IMR-90 (cell line): Measurements from ENCODE around the gene LTO1. TPM values are rescaled to one million over a fixed set of nuclear protein-coding genes. Genes with fewer than 3 reads are reported as not detected.

Experiments used
- ATAC-seq: fragments of 200-7000 bp; cut with Tn5 transposase; 2 replicates; pipeline ENCODE4 v1.9.1; 2020; ENCODE audit warnings: low read depth, mild to moderate bottlenecking, moderate library complexity
- BruUV-seq: library from RNA; stranded (reverse); fragments of 400-500 nt; replicated peaks from 2 replicates; lab custom pipeline; 2021; lab: Mats Ljungman, UMichigan
- CTCF ChIA-PET: fragments of 300-600 bp; formaldehyde crosslinking; extraction: SDS; loops from one replicate; lab custom pipeline; 2021; ENCODE audit warnings: antibody characterized with exemption; lab: Yijun Ruan, JAX
- POLR2A ChIA-PET: fragments of 300-600 bp; sonication (Branson Sonifier 250); formaldehyde crosslinking; loops from one replicate; lab custom pipeline; 2022; ENCODE audit warnings: antibody characterized with exemption; ENCODE audit not compliant: unreplicated experiment; lab: Charles Lee
- DNase-seq: peaks from one replicate; pipeline ENCODE4 v3.0.0; 2013
- H2AFZ ChIP-seq: replicated peaks from 2 replicates; pipeline ENCODE3; 2013; ENCODE audit warnings: low read length, mild to moderate bottlenecking; ENCODE audit not compliant: poor library complexity
- H2AK5ac ChIP-seq: 2 replicates; pipeline ENCODE4 v1.6.1; 2013; ENCODE audit warnings: low read depth, low read length, inconsistent platforms
- H2AK9ac ChIP-seq: replicated peaks from 2 replicates; pipeline ENCODE3; 2013; ENCODE audit warnings: mild to moderate bottlenecking, low read depth, low read length, moderate library complexity; ENCODE audit not compliant: poor library complexity
- H2BK120ac ChIP-seq: 2 replicates; pipeline ENCODE4 v1.6.1; 2013; ENCODE audit warnings: low read depth, low read length, inconsistent platforms
- H2BK15ac ChIP-seq: 3 replicates; pipeline ENCODE4 v1.6.1; 2013; ENCODE audit warnings: low read depth, low read length, inconsistent platforms
- H2BK20ac ChIP-seq: 2 replicates; pipeline ENCODE4 v1.6.1; 2013; ENCODE audit warnings: low read depth, mild to moderate bottlenecking, inconsistent platforms, low read length, moderate library complexity
- H2BK5ac ChIP-seq: 2 replicates; pipeline ENCODE4 v1.6.1; 2013; ENCODE audit warnings: mild to moderate bottlenecking, low read depth, low read length, inconsistent platforms; ENCODE audit not compliant: poor library complexity, severe bottlenecking
- H3K14ac ChIP-seq: replicated peaks from 2 replicates; pipeline ENCODE4 v1.6.1; 2013; ENCODE audit warnings: low read depth, low read length, inconsistent platforms
- H3K18ac ChIP-seq: 2 replicates; pipeline ENCODE4 v1.6.1; 2013; ENCODE audit warnings: low read depth, low read length, control low read depth
- H3K23ac ChIP-seq: 2 replicates; pipeline ENCODE4 v1.6.1; 2013; ENCODE audit warnings: low read depth, low read length, inconsistent platforms
- H3K27ac ChIP-seq: 2 replicates; pipeline ENCODE4 v1.5.1; 2013; ENCODE audit warnings: mild to moderate bottlenecking, control low read depth, low read length; ENCODE audit not compliant: insufficient read depth
- H3K27me3 ChIP-seq: 2 replicates; pipeline ENCODE4 v1.6.1; 2013; ENCODE audit warnings: low read length; ENCODE audit not compliant: control insufficient read depth, insufficient read depth
- H3K36me3 ChIP-seq: 2 replicates; pipeline ENCODE4 v1.6.1; 2013; ENCODE audit warnings: low read length, mixed read lengths; ENCODE audit not compliant: control insufficient read depth, insufficient read depth
- H3K4ac ChIP-seq: 2 replicates; pipeline ENCODE4 v1.6.1; 2013; ENCODE audit warnings: low read depth, low read length, inconsistent platforms
- H3K4me1 ChIP-seq: 2 replicates; pipeline ENCODE4 v1.6.1; 2013; ENCODE audit warnings: low read length, mixed read lengths; ENCODE audit not compliant: control insufficient read depth, insufficient read depth
- H3K4me2 ChIP-seq: 2 replicates; pipeline ENCODE4 v1.6.1; 2013; ENCODE audit warnings: low read depth, mild to moderate bottlenecking, control low read depth, low read length, moderate library complexity
- H3K4me3 ChIP-seq: 2 replicates; pipeline ENCODE4 v1.5.1; 2013; ENCODE audit warnings: low read depth, mild to moderate bottlenecking, control low read depth, low read length, moderate library complexity; ENCODE audit not compliant: insufficient read depth
- H3K56ac ChIP-seq: 2 replicates; pipeline ENCODE4 v1.6.1; 2013; ENCODE audit warnings: low read length, inconsistent platforms; ENCODE audit not compliant: insufficient read depth; ENCODE audit errors: extremely low read depth
- H3K79me1 ChIP-seq, 2 experiments: 2 replicates each; pipeline ENCODE4 v1.6.1; 2013; ENCODE audit warnings: low read length in 2 of 2, inconsistent platforms in 1 of 2, low read depth in 1 of 2
- H3K9ac ChIP-seq: 2 replicates; pipeline ENCODE4 v1.6.1; 2013; ENCODE audit warnings: low read depth, low read length, control low read depth
- H3K9me1 ChIP-seq: 2 replicates; pipeline ENCODE4 v1.6.1; 2013; ENCODE audit warnings: low read length, inconsistent platforms; ENCODE audit not compliant: insufficient read depth
- H3K9me3 ChIP-seq: 2 replicates; pipeline ENCODE4 v1.6.1; 2013; ENCODE audit warnings: low read length; ENCODE audit not compliant: control insufficient read depth, insufficient read depth
- H4K20me1 ChIP-seq: 2 replicates; pipeline ENCODE4 v1.6.1; 2013; ENCODE audit warnings: low read length, inconsistent platforms; ENCODE audit not compliant: insufficient read depth
- H4K5ac ChIP-seq: 2 replicates; pipeline ENCODE4 v1.6.1; 2013; ENCODE audit warnings: mild to moderate bottlenecking, low read depth, low read length, control low read depth
- H4K8ac ChIP-seq, 2 experiments: 2 replicates each; pipeline ENCODE4 v1.6.1; 2013; ENCODE audit warnings: low read depth in 2 of 2, low read length in 2 of 2, control low read depth in 1 of 2, inconsistent platforms in 1 of 2
- H4K91ac ChIP-seq: 2 replicates; pipeline ENCODE4 v1.6.1; 2013; ENCODE audit warnings: low read depth, low read length, inconsistent platforms; ENCODE audit not compliant: insufficient read depth
- BHLHE40 ChIP-seq: fragments of 150-350 bp; IDR thresholded peaks from 2 replicates; pipeline ENCODE4 v1.6.1; 2016; ENCODE audit warnings: mild to moderate bottlenecking, low read depth, low read length
- CHD1 ChIP-seq: IDR thresholded peaks from 2 replicates; pipeline ENCODE4 v1.6.1; 2012; ENCODE audit warnings: low read depth, low read length, improper control_type of control experiment
- CTCF ChIP-seq: conservative IDR thresholded peaks from 2 replicates; pipeline ENCODE4 v1.5.1; 2012; ENCODE audit warnings: mild to moderate bottlenecking, low read depth, low read length, improper control_type of control experiment
- FOS ChIP-seq: fragments of 150-350 bp; IDR thresholded peaks from 2 replicates; pipeline ENCODE4 v1.6.1; 2016; ENCODE audit warnings: low read depth, low read length
- MAZ ChIP-seq: IDR thresholded peaks from 2 replicates; pipeline ENCODE4 v1.6.1; 2012; ENCODE audit warnings: low read depth, mild to moderate bottlenecking, low read length, improper control_type of control experiment, moderate library complexity, borderline replicate concordance
- MXI1 ChIP-seq: IDR thresholded peaks from 2 replicates; pipeline ENCODE4 v1.6.1; 2012; ENCODE audit warnings: low read depth, mild to moderate bottlenecking, low read length, moderate library complexity, borderline replicate concordance
- NFE2L2 ChIP-seq: fragments of 150-350 bp; IDR thresholded peaks from 2 replicates; pipeline ENCODE4 v1.6.1; 2016; ENCODE audit warnings: low read depth, mild to moderate bottlenecking, low read length
- RCOR1 ChIP-seq: IDR thresholded peaks from 2 replicates; pipeline ENCODE4 v1.6.1; 2012; ENCODE audit warnings: mild to moderate bottlenecking, low read length, improper control_type of control experiment; ENCODE audit not compliant: insufficient replicate concordance
- RFX5 ChIP-seq: IDR thresholded peaks from 2 replicates; pipeline ENCODE4 v1.8.0; 2012; ENCODE audit warnings: low read depth, mild to moderate bottlenecking, low read length, moderate library complexity
- SMC3 ChIP-seq: fragments of 150-350 bp; IDR thresholded peaks from 2 replicates; pipeline ENCODE4 v1.6.1; 2016; ENCODE audit warnings: low read depth, mild to moderate bottlenecking, antibody characterized with exemption, low read length, moderate library complexity
- WGBS, 2 experiments: methylation state at CpG; one replicate each; pipeline versions ENCODE4 v1.1.5 to v1.1.7; 2013; ENCODE audit warnings: missing lambda C conversion rate in 2 of 2; ENCODE audit not compliant: insufficient read length in 1 of 2; ENCODE audit errors: extremely low coverage in 2 of 2; 5-methylcytosine and 5-hydroxymethylcytosine counted together
- dilution Hi-C: fragments of 300-500 bp; cut with HindIII; formaldehyde crosslinking; loops from one replicate; pipeline ENCODE4 v1.14.3; 2018; ENCODE audit warnings: low sequenced_read_pairs; ENCODE audit not compliant: unreplicated experiment
- in situ Hi-C: fragments of 300-500 bp; cut with MboI; formaldehyde crosslinking; loops from 3 replicates; pipeline ENCODE4 v1.14.3; 2019; ENCODE audit warnings: low sequenced_read_pairs, inconsistent platforms, mixed read lengths
- intact Hi-C: fragments of 100-400 bp; cut with micrococcal nuclease; formaldehyde crosslinking; loops from 2 replicates; pipeline ENCODE4 v1.10.0; 2022
- polyA plus RNA-seq, 3 experiments: library from polyadenylated mRNA; depleted of rRNA; stranded (reverse); fragments of >200 nt; gene quantifications; 2 replicates each; pipeline ENCODE4 v1.2.3, GENCODE V29; 2012; ENCODE audit warnings: low replicate concordance in 1 of 3
- total RNA-seq: library from RNA; depleted of rRNA; stranded (reverse); fragments of >200 nt; gene quantifications from 2 replicates; pipeline ENCODE4 v1.2.3, GENCODE V29; 2012
- TF ChIP-seq, protein P1 (sequence below): fragments of 150-350 bp; IDR thresholded peaks from 2 replicates; pipeline ENCODE4 v1.6.1; 2016; ENCODE audit warnings: low read depth, mild to moderate bottlenecking, low read length, moderate library complexity, borderline replicate concordance
- TF ChIP-seq, protein P2 (sequence below): fragments of 150-350 bp; IDR thresholded peaks from 2 replicates; pipeline ENCODE4 v1.6.1; 2017; ENCODE audit warnings: mild to moderate bottlenecking, antibody characterized with exemption, low read length, low read depth

The LTO1 gene
- total and polyA plus RNA-seq, 2 of the 4 experiments (the other 2 are of a cell fraction): 8.2 to 23.5 TPM

- intact Hi-C loops (no loop called here), in situ Hi-C loops (loop anchor here (25.0 kb wide), 2 partner anchors 716 to 1041 kb away; no protein-coding TSS in a partner anchor), dilution Hi-C loops (no loop called here)
- DNase-seq (no peak), ATAC-seq (no peak)
- Histone ChIP-seq H2BK15ac (no peak overlapping the region), H3K27ac (no peak overlapping the region), H3K18ac (no peak overlapping the region), H3K9ac (no peak overlapping the region), H3K9me3 (no peaks in the 10 kb centered on the region), H4K8ac (no peak overlapping the region), H3K27me3 (no peaks in the 10 kb centered on the region), H2BK20ac (no peak overlapping the region), H2AK5ac (no peak overlapping the region), H3K4ac (no peak overlapping the region), H3K14ac (no peak overlapping the region), H2BK120ac (no peak overlapping the region), H4K91ac (no peak overlapping the region), H3K4me2 (no peak overlapping the region), H3K23ac (no peak overlapping the region), H2AFZ (no peak overlapping the region), H2BK5ac (no peak overlapping the region), H2AK9ac (no peak overlapping the region), H3K36me3 (peaks cover 57% of the 10 kb centered on the region), H4K5ac (no peak overlapping the region), H3K56ac (no peak overlapping the region), H4K20me1 (peaks cover 78% of the 10 kb centered on the region), H3K4me3 (no peak overlapping the region), H3K9me1 (no peaks in the 10 kb centered on the region), H3K4me1 (peaks cover 7% of the 10 kb centered on the region; the same call in 1 of the 2 replicates), H3K79me1 (peaks cover 5 to 48% of the 10 kb centered on the region in 2 experiments; a peak in 3 of 4 replicates)
- POLR2A ChIA-PET: no interaction called here
- WGBS, 2 experiments: no CpG with 5 or more reads among the region's 11 CpGs
- TF ChIP-seq BHLHE40 (no peak), RCOR1 (no peak), CTCF (no peak), SMC3 (no peak), CHD1 (no peak), MAZ (no peak), RFX5 (no peak), FOS (no peak), MXI1 (no peak), NFE2L2 (no peak)
- TF ChIP-seq, protein P1, sequence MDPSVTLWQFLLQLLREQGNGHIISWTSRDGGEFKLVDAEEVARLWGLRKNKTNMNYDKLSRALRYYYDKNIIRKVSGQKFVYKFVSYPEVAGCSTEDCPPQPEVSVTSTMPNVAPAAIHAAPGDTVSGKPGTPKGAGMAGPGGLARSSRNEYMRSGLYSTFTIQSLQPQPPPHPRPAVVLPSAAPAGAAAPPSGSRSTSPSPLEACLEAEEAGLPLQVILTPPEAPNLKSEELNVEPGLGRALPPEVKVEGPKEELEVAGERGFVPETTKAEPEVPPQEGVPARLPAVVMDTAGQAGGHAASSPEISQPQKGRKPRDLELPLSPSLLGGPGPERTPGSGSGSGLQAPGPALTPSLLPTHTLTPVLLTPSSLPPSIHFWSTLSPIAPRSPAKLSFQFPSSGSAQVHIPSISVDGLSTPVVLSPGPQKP: no peak
- TF ChIP-seq, protein P2, sequence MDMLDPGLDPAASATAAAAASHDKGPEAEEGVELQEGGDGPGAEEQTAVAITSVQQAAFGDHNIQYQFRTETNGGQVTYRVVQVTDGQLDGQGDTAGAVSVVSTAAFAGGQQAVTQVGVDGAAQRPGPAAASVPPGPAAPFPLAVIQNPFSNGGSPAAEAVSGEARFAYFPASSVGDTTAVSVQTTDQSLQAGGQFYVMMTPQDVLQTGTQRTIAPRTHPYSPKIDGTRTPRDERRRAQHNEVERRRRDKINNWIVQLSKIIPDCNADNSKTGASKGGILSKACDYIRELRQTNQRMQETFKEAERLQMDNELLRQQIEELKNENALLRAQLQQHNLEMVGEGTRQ: no peak
- CTCF ChIA-PET: no interaction called here
- no TSS peak for BruUV-seq
These were observed 22.2 kb downstream of the LTO1 start for GRCh38 chr11:69652999-69653398.
